Left lung (tissue), 10 donors: Measurements from ENCODE around the gene VOPP1. TPM values are rescaled to one million over a fixed set of nuclear protein-coding genes. Genes with fewer than 3 reads are reported as not detected.

Experiments used
- ATAC-seq: fragments of 200-7000 bp; cut with Tn5 transposase; one replicate; pipeline ENCODE4 v1.9.1; 2020; ENCODE audit warnings: moderate library complexity
- DNase-seq, 4 donors: peaks; one replicate each; pipeline ENCODE4 v3.0.0-alpha.2; 2013 to 2020
- H3K27ac ChIP-seq, 2 donors: fragments of 200-600 bp; sonication (generic) in 1 of 2; one replicate each; pipeline versions ENCODE4 v1.5.0 to v1.8.0; 2020 to 2021
- H3K27me3 ChIP-seq, 2 donors: fragments of 200-600 bp; sonication (generic) in 1 of 2; one replicate each; pipeline versions ENCODE4 v1.5.0 to v1.8.0; 2020 to 2021
- H3K36me3 ChIP-seq, 2 donors: fragments of 200-600 bp; sonication (generic) in 1 of 2; one replicate each; pipeline versions ENCODE4 v1.5.0 to v1.8.0; 2020 to 2021
- H3K4me1 ChIP-seq, 2 donors: fragments of 200-600 bp; one replicate each; pipeline ENCODE4 v1.8.0; 2021
- H3K4me3 ChIP-seq, 2 donors: fragments of 200-600 bp; sonication (generic) in 1 of 2; one replicate each; pipeline versions ENCODE4 v1.5.0 to v1.8.0; 2020 to 2021; ENCODE audit warnings: mild to moderate bottlenecking in 1 of 2
- H3K9me3 ChIP-seq, 2 donors: fragments of 200-600 bp; sonication (generic) in 1 of 2; one replicate each; pipeline versions ENCODE4 v1.5.0 to v1.8.0; 2020 to 2021
- intact Hi-C, 2 donors: fragments of 100-400 bp; cut with DNase I; formaldehyde crosslinking; loops; one replicate each; pipeline versions ENCODE4 v1.11.2 to v1.14.2; 2022
- polyA plus RNA-seq, 6 donors: library from polyadenylated mRNA; unstranded; fragments of 120-200 nt; gene quantifications; one replicate each; pipeline ENCODE4 v1.2.1, GENCODE V29; 2013; ENCODE audit not compliant: insufficient read length in 6 of 6
- total RNA-seq, 2 donors: library from RNA; stranded (reverse); fragmentation: NEBNext Ultra II Directional; extraction: Animal tissue kit (Norgen Biotek cat#: 25700); gene quantifications; one replicate each; pipeline ENCODE4 v1.2.1, GENCODE V29; 2021
- TF ChIP-seq, protein P1 (sequence below), 2 donors: fragments of 200-600 bp; sonication (generic) in 1 of 2; IDR thresholded peaks; one replicate each; pipeline versions ENCODE4 v1.5.0 to v1.8.0; 2021; ENCODE audit warnings: antibody characterized with exemption in 2 of 2
- donor health status: DM: no; HTN: yes; CAD: no.
- donor health status: DM: no; HTN: no; CAD: no.

Gene VOPP1
- total and polyA plus RNA-seq, 8 donors: 35.4 to 68.5 (median 40.4) TPM

DNA sequence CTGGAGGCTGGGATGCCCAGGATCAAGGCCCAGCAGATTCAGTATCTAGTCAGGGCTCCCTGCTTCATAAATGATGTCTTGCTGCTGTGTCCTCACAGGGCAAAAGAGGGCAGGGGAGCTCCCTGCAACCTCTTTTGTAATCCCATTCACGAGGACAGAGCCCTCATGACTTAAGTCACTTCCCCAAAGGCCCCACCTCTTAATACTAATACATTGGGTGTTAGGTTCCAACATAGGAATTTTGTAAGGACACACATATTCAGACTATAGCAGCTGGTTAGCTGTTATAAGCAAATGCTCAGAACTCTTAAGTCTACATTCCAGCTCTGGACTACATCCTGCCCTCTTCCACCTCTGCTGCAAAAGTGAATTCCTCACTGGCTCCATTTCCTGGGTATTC is 63.0 kb downstream of the VOPP1 start:
- H3K27ac ChIP-seq: peak overlapping the region in 1 of 2 donors; percentile 58
- peak in 1 of 4 donors; percentile 13 for DNase-seq
- H3K4me3 ChIP-seq: no peak overlapping the region
- no peaks in the 10 kb centered on the region for H3K9me3 ChIP-seq
- intact Hi-C loops: no loop called here
- TF ChIP-seq, protein P1, sequence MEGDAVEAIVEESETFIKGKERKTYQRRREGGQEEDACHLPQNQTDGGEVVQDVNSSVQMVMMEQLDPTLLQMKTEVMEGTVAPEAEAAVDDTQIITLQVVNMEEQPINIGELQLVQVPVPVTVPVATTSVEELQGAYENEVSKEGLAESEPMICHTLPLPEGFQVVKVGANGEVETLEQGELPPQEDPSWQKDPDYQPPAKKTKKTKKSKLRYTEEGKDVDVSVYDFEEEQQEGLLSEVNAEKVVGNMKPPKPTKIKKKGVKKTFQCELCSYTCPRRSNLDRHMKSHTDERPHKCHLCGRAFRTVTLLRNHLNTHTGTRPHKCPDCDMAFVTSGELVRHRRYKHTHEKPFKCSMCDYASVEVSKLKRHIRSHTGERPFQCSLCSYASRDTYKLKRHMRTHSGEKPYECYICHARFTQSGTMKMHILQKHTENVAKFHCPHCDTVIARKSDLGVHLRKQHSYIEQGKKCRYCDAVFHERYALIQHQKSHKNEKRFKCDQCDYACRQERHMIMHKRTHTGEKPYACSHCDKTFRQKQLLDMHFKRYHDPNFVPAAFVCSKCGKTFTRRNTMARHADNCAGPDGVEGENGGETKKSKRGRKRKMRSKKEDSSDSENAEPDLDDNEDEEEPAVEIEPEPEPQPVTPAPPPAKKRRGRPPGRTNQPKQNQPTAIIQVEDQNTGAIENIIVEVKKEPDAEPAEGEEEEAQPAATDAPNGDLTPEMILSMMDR (IDR thresholded peaks at IDR 0.05): no peak
- peaks cover 0 to 14% of the 10 kb centered on the region in 2 donors for H3K36me3 ChIP-seq
- no peaks in the 10 kb centered on the region for H3K27me3 ChIP-seq
- peaks cover 0 to 20% of the 10 kb centered on the region in 2 donors for H3K4me1 ChIP-seq
- peak; percentile 67 for ATAC-seq

DNA sequence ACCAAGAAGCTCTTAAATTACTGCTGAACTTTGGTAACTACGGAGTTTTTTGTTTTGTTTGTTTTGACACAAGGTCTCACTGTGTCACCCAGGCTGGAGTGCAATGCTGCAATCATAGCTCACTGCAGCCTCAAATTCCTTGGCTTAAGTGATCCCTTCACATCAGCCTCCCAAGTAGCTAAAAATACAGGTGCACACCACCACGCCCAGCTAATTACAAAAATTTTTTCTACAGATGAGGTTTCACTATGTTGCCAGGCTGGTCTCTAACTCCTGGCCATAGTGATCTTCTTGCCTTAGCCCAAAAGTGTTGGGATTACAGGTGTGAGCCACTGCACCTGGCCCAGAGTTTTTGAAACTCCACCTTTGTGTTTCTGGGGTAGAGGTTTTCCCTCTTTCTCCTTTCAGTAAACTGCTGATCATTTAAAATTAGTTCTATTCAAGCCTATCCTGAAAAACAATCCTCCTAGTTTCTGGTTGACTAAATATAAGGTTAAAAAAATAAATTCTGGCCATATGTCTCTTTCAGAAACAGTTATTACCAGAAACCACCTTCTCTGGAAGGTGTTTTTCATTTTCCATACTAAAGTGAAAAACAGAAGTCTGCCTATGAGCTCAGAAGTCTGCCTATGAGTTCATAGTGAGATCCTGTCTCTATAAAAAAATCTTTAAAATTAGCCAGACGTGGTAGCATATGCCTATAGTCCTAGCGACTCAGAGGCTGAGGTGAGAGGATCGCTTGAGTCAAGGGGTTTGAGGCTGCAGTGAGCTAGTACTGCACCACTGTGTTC is 63.9 kb downstream of the VOPP1 start:
- ATAC-seq (no peak), DNase-seq (no peak)
- no peak overlapping the region for H3K4me3 ChIP-seq
- no peaks in the 10 kb centered on the region for H3K27me3 ChIP-seq
- H3K36me3 ChIP-seq: peaks cover 0 to 13% of the 10 kb centered on the region in 2 donors
- TF ChIP-seq, protein P1 (IDR thresholded peaks at IDR 0.05): no peak
- intact Hi-C loops: no loop called here
- no peak overlapping the region for H3K27ac ChIP-seq
- no peaks in the 10 kb centered on the region for H3K9me3 ChIP-seq
- peaks cover 0 to 20% of the 10 kb centered on the region in 2 donors for H3K4me1 ChIP-seq

DNA sequence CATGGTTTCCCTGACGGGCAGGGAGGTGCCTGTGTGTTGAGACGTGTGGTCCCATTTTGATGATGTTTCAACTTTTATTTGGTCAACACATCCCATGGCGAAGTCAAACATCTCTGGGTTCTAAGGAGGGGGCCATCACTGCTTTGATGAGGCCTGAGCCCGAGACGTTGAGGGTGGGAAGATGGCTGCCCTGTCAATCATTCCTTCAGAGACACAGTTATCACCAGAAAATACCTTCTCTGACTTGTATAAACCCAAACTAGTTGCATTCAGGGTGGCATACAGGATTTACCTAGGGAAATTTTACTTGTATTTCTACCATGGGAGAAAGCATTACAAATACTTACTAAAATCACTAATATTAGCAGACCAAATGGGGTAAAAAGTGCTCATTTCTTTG is 64.6 kb downstream of the VOPP1 start:
- Histone ChIP-seq H3K27ac (no peak overlapping the region), H3K4me3 (no peak overlapping the region), H3K36me3 (peaks cover 0 to 8% of the 10 kb centered on the region in 2 donors), H3K9me3 (no peaks in the 10 kb centered on the region), H3K27me3 (no peaks in the 10 kb centered on the region), H3K4me1 (peaks cover 0 to 20% of the 10 kb centered on the region in 2 donors)
- TF ChIP-seq, protein P1 (IDR thresholded peaks at IDR 0.05): no peak
- intact Hi-C loops: no loop called here
- DNase-seq: no peak
- no peak for ATAC-seq

DNA sequence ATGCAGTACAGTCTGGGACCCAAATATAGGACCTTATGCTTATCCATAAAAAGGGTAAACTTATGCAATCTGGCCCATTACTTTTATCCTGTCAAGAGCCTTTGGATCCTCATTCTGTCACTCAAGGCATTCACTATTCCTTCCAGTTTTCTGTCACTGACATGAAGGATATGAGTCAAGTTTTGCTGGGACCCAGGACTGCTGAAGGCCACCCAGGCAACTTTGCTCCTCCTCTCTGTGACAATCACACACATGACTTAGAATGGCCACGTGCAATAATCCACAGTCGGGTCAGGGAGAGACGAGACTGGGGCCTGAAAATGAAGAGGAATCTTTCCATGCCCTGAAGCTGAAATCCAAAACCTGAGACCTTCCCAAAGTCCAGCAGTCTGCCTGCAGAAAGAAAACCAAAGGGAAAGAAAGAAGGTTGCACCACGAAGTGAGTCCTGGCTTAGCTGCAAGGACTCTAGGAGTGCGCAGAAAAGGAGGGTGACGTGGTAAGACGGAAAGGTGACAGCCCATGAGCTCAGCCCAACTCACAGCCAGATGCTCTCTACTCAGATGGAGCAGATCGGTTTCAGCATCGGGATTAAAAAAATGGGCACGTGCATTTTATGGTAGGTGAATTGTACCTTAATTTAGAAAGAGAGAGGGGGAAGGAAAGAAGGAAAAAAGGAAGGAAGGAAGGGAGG is 67.2 kb downstream of the VOPP1 start:
- intact Hi-C loops: no loop called here
- no peaks in the 10 kb centered on the region for H3K27me3 ChIP-seq
- TF ChIP-seq, protein P1 (IDR thresholded peaks at IDR 0.05): no peak
- H3K4me1 ChIP-seq: peaks cover 0 to 20% of the 10 kb centered on the region in 2 donors
- ATAC-seq (no peak), DNase-seq (no peak)
- H3K4me3 ChIP-seq: no peak overlapping the region
- H3K36me3 ChIP-seq: no peaks in the 10 kb centered on the region
- H3K27ac ChIP-seq: no peak overlapping the region
- H3K9me3 ChIP-seq: no peaks in the 10 kb centered on the region
